HEK293T (cell line): ENCODE data around the gene LGALS9.

Source experiments
- ARNT ChIP-seq: fragments of 450-650 bp; IDR thresholded peaks from 2 replicates; pipeline ENCODE4 v1.6.1; 2017; ENCODE audit warnings: mild to moderate bottlenecking
- BHLHE40 ChIP-seq: fragments of 450-650 bp; IDR thresholded peaks from 2 replicates; pipeline ENCODE4 v1.6.1; 2016; ENCODE audit warnings: mild to moderate bottlenecking, moderate library complexity, borderline replicate concordance
- CTBP1 ChIP-seq: fragments of 450-650 bp; IDR thresholded peaks from 2 replicates; pipeline ENCODE4 v1.6.1; 2016; ENCODE audit warnings: borderline replicate concordance
- FOXA1 ChIP-seq: fragments of 450-650 bp; IDR thresholded peaks from 2 replicates; pipeline ENCODE4 v1.6.1; 2016; ENCODE audit warnings: mild to moderate bottlenecking
- FOXM1 ChIP-seq: fragments of 450-650 bp; IDR thresholded peaks from 2 replicates; pipeline ENCODE4 v1.6.1; 2017; ENCODE audit warnings: mild to moderate bottlenecking, borderline replicate concordance
- LEF1 ChIP-seq: fragments of 450-650 bp; IDR thresholded peaks from 2 replicates; pipeline ENCODE4 v1.6.1; 2017; ENCODE audit warnings: mild to moderate bottlenecking, borderline replicate concordance
- SP1 ChIP-seq: fragments of 450-650 bp; IDR thresholded peaks from 2 replicates; pipeline ENCODE4 v1.6.1; 2017
- TARDBP ChIP-seq: fragments of 450-650 bp; IDR thresholded peaks from 2 replicates; pipeline ENCODE4 v1.6.1; 2016
- TF ChIP-seq, protein P1 (sequence below): fragments of 450-650 bp; IDR thresholded peaks from 2 replicates; pipeline ENCODE4 v1.6.1; 2016

- no peak for TF ChIP-seq FOXM1
- no peak for TF ChIP-seq LEF1
- TF ChIP-seq BHLHE40 = no peak
- TF ChIP-seq FOXA1 = no peak
- no peak for TF ChIP-seq SP1
- TF ChIP-seq, protein P1, sequence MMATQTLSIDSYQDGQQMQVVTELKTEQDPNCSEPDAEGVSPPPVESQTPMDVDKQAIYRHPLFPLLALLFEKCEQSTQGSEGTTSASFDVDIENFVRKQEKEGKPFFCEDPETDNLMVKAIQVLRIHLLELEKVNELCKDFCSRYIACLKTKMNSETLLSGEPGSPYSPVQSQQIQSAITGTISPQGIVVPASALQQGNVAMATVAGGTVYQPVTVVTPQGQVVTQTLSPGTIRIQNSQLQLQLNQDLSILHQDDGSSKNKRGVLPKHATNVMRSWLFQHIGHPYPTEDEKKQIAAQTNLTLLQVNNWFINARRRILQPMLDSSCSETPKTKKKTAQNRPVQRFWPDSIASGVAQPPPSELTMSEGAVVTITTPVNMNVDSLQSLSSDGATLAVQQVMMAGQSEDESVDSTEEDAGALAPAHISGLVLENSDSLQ = no peak
- TF ChIP-seq CTBP1 = no peak
- TF ChIP-seq TARDBP = no peak
- no peak for TF ChIP-seq ARNT
Observed at GRCh38 chr17:27674335-27674734, 43.3 kb downstream of the LGALS9 start.
